Stimulated activated CD4-positive, alpha-beta T cell treated with anti-CD3 and anti-CD28 coated beads, Interleukin-4, amount 100 ng/mL, for 24 hours (primary cell): ENCODE measurements around the gene OR52E8.
A peak's percentile ranks its signal among the peaks of the same experiment; 100 is the strongest.

Experiments used
- DNase-seq: peaks from one replicate; pipeline ENCODE4 v3.0.0-alpha.2; 2020

Gene OR52E8

DNA sequence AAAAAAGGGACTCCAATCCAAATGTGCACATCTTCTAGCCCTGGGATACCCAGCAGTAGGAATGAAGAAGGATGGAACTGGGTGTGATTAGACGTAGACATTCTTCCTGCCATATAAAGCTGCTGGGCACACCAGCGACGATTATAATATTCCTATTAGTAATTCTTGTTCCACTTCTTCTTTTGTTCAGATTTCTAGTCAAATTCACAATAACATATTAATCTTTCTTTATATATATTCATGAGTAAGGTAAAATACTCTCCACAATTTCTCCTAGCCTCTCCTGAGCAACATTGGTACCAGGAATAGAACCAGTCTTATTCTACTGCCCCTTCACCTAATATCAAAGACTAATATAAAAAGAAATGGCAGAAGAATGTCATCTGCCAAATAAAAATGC, at the start of gene OR52E8:
Gene OR52E8 (minus strand): TSS at position 101 of the 400 bp plus-strand sequence. CDS start 0 bp downstream, at position 101.
- DNase-seq, result no peak

DNA sequence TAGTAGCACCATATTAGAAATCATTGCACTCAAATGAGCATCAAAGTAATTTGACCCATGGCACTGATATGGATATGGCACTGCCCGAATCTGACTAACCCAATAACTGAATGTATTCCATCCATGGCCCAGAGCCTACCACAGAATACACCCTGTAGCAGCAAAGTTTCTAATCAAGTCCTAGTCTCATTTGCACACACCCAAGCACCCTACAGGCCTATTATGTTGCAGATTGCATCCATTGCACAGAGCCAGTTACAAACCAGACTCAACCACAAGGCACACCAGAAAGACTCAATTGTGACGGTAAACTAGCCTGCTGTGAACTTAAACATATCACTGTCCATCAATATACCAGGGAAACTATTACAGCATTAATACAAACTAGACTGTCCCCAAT, 42.0 kb upstream of the OR52E8 start:
- DNase-seq, result no peak

DNA sequence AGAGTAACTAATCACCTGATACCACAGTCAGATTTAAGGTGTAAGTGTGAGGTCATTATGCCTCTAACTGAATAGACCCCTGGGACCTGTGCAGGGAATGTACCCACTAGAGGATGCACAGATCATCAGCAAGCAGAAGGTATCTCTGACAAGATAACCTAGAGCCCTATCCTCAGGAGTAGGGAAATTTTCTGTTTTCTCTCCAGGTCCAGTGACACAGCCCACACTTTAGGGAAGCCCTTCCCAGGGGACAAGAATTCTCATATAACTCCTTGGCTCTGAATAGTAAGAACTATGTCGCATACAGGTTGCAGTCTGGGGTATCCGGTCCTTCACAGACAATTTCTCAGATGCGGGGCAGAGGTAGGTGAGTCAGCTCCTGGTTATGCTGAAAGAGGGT, 35.4 kb upstream of the OR52E8 start, which contains the start of gene OR52E5:
Gene OR52E5 (plus strand): TSS at position 301 of the 400 bp plus-strand sequence. CDS start 7,569 bp downstream, outside the sequence.
- DNase-seq, result no peak

DNA sequence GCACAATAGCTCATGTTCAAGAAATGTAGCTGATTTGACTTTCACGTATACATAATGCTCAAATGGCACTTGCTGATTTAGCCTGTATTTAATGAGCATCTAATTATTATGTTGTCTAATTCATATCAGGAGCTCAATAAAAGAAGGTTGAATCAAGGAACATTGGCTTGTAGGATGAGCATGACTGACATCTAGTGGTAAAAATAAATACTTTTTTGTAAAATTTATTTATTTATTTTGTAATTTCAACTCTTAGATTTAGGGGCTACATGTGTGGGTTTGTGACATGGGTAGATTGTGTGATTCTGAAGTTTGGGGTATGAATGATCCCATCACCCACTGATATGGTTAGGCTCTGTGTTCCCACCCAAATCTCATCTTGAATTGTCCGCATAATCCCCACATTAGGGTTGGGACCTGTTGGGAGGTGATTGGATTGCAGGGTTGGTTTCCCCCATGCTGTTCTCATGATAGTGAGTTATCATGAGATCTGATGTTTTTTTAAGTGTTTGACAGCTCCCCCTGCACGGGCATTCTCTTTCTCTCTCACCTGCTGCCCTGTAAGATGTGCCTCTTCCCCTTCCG, 33.8 kb upstream of the OR52E8 start:
- no peak for DNase-seq

DNA sequence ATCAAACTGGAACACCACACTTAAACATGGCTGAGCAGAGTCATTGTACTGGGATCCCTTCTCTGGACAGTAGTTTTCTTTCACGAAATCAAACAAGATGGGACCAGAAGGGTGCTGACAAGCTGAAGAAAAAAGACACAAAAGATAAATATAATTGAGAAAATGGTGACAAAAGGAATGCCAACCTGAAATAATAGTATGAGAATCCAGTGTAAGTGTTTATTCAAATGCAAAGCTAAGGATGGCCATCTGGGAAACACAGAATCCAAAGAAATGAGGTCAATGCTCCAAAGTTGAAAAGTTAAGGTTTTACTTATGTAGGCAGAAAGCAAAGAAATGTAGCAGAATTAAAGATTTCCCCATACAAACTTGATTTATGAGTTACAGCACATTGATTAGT, 30.2 kb upstream of the OR52E8 start:
- no peak for DNase-seq

DNA sequence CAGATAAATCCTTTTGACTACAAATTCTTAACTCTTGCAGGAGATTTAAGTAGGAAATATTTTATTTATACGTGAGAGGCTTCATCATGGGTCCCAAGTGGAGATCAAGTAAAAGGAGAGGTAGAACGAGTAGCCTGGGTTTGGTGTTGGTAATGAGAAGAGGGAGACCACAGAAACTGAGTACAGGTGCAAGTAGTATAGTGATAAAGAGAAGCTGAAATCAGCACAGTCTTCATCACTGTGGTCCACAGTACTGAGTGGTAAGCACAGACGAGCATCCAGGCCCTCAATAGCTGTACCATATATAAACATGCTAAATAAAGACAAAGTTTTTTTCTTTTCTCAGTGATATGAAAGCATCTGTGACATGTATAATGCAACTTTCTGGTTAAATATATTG, 29.7 kb upstream of the OR52E8 start:
- no peak for DNase-seq

DNA sequence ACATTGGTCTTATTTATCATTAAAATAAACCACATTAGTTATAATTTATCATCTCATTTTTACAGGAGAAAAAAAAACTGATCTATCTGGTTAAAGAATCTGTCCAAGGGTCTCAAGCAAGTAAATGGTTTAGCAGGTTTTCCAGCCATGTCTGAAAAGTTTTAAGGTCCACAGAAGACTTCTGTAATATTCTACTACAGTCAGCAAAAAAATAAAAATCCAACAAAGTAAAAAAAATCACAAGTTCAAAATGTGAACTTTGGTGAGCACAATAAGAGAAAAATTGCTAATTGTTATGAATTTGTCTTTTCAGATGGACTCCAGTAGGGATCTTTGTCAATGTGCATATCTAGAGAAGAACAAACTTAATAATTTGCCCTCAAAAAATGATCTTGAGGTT, 24.3 kb upstream of the OR52E8 start:
- no peak for DNase-seq

DNA sequence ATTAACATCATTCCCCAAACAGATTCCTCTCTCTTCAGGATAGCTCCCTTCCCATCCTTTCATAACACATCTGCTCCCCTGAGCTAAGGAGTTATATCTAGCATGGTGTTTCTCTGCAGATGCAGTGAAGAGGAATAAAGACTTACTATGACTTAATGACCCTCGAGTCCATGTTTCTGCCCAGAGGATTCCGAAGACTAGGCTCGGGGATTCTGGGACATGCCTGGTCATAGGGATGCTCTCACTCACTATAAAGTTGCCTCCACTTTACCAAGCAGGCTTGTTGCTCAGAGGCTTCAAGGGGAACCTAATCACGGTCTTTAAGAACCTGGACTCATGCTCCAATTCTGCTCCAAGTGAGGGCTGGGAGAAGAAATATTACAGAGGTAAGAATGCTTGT, 22.8 kb upstream of the OR52E8 start, which contains the start of gene OR52E4:
Gene OR52E4 (plus strand): TSS at position 301 of the 400 bp plus-strand sequence. CDS start 3,664 bp downstream, outside the sequence.
- DNase-seq, result no peak

DNA sequence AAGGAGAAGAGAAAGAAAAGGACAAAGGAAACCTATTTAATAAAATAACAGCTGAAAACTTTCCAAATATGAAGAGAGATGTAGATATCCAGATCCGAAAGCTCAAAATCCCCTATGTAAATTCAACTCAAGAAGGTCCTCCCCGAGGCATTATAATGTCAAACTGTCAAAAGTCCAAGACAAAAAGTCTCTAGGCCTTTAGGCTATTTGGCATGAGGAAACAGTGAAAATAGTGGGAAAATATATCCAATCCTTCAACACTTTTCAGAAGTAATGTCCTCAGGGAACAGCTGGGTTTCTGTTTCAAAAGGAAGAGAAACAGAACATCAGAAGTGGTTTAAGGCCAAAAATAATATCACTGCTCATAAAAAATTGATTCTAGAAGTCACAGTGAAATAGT, 21.1 kb upstream of the OR52E8 start:
- no peak for DNase-seq

DNA sequence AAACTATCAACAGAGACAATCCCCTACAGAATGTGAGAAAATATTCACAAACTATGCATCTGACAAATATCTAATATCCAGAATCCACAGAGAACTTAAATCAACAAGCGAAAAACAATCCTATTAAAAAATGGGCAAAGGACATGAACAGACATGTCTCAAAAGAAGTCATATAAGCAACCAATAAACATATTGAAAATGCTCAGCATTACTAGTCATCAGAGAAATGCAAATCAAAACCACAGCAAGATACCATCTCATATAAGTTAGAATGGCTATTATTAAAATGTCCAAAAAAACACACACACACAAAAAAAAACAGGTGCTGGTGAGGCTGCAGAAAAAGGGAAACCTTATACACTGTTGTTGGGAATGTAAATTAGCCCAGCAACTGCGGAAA, 8.3 kb upstream of the OR52E8 start:
- no peak for DNase-seq

DNA sequence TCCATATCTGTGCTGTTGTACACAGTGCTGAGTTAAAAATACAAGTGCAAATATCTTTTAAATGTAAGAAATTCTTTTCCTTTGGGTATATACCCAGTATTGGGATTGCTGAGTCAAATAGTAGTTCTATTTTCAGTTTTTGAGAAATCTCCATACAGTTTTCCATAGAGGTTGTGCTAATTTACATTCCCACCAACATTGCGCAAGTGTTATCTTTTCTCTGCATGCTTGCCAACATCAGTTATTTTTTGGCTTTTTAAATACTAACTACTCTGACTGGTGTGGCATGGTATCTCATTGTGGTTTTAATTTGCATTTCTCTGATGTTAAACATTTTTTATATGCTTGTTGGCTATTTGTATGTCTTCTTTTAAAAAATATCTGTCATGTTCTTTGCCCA, 6.5 kb downstream of the OR52E8 start:
- DNase-seq, result no peak

DNA sequence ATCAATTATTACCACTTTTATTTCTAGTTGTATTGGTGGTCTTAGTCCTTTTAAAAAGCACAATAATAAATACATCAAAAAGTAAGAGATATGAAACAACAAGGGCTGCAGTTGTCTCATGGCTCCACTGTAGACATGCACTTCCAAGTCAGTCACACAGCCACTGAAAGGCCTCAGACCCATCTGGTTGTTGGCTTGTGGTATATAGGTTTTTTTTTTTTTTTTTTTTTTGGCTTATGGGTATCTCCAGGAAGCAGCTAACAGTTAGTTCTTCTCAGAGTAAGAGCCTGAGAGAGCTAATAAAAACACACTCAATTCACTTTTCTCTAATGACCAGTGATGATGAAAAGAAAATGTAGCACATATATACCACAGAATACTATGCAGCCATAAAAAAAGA, 9.8 kb downstream of the OR52E8 start:
- no peak for DNase-seq

DNA sequence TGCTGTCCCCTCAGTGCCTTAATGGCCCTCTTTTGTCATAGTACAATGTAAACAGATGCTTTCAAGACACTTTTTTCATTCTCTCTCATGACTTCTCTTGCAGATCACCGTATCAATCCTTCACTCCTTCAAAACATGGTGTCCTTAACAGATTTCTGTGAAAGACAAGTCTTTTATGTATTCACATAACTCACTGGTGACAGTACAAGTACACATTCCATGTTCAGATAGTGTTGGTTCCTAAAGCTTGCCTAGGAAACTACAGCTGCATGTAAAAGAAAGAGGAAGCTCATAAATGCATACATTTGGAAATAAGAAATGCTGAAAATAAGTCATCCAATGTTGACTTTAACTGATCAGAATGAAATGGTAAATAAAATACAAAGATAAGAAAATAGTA, 10.8 kb downstream of the OR52E8 start:
- no peak for DNase-seq

DNA sequence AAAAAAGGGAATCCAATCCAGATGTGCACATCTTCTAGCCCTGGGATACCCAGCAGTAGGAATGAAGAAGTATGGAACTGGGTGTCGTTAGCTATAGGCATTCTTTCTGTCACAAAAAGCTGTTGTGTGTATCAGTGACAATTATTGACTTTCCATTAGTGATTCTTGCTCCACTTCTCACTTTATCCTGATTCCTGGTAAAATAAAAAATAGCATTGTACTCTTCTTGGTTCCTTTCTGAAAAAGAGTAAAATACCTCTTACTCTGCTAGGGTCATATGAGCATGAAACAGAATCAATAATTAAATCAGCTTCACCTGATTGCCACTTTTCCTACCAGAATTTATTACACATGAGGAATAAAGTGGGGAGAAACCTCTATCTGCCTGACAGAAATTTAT, 15.7 kb downstream of the OR52E8 start, which contains the start of gene OR52E6:
Gene OR52E6 (minus strand): TSS at position 101 of the 400 bp plus-strand sequence. CDS start 0 bp downstream, at position 101.
- DNase-seq, result no peak

DNA sequence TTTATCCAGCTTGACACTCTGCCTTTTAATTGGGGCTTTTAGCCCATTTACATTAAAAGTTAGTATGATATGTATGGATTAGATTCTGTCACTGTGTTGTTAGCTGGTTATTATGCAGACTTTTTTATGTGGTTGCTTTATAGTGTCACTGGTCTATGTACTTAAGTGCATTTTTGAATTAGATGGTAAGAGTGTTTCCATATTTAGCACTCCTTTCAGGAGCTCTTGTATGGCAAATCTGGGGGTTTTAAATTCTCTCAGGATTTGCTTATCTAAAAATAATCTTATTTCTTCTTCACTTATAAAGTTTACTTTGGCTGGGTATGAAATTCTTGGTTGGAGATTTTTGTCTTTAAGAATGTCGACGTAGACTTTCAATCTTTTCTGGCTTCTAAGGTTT, 19.8 kb downstream of the OR52E8 start:
- no peak for DNase-seq

DNA sequence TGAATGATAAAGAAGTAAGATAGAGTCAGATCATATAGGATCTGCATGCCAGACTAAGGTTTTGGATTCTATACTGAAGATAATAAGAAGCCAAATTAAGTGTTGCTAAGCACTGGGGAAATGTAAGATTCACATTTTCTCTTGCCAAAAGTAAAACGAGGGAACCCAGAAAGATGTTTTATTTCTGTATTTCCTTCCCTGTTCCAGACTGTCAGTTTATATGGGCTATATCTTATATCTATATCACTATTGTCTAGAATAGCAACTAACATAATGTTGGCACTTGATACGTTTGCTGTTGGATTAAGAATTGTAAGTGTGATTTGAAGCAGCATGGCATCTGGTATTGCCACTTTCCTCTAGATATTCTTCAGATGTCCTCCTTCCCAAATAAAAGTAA, 24.0 kb downstream of the OR52E8 start:
- DNase-seq, result no peak

DNA sequence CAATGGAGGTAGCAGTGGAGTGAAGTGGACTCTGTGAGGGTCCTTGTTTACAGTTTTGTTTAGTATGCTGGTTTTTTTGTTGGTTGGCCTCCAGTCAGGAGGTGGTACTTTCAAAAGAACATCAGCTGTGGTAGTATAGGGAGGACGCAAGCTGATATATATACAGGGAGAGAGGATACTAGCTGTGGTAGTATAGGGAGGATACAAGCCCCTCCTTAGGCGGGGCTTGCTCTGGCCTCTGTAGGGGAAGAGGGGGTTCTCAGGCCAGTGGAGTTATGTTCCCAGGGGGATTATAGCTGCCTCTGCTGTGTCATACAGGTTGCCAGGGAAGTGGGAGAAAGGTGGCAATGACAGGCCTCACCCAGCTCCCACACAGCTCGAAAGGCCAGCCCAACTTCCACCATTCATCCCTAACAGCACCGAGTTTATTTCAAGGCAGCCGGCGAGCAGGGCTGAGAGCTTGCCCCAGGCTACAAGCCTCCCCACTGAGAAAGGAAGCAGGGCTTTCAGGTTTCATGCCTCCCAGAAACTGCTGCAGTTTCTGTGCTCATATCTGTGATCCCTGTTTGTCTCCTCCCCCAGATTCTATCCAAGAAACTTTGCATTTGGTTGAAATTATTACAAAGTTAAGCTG, 26.2 kb downstream of the OR52E8 start:
- DNase-seq, result no peak

DNA sequence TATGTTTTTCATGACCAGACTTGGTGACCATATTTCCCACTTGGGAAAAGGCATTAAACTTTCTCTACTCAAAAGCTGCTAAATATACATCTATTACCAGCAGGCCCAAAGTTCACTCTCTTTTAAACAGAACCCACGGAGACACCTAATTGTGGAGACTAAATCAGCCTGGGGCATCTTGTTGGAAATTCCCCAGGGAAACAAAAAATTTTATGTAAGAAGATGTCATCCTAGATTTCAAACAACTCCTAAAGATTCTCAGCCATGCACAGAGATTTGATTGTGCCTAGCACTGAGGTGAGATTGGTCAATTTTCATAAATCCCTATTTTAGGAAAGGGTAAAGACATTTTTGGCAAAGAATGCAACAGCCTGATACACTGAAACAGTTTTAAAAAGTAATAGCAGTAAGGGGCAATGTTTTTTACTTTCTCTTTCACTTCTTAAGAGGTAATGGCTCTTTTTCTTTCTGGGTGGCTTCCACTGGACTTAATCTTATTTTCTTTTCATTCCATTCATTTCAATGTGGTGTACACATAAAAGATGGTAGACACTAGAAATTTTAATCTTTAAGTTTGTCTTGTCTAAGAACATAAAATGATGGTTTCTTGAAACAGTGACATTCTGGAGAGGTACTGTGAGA, 39.1 kb downstream of the OR52E8 start:
- DNase-seq, result no peak

DNA sequence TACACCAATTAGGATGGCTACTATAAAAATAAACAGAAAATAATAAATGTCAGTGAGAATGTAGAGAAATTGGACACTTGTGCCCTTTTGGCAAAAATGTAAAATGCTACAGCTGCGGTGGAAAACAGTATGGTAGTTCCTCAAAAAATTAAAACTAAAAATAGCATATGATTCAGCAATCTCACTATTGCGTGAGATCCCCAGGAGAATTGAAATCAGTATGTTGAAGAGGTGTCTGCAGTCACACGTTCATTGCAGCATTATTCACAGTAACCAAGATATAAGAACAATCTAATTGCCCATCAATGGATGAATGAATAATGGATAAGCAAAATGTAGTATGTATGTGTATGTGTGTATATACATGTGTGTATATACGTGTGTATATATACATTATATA, 42.0 kb downstream of the OR52E8 start:
- no peak for DNase-seq

DNA sequence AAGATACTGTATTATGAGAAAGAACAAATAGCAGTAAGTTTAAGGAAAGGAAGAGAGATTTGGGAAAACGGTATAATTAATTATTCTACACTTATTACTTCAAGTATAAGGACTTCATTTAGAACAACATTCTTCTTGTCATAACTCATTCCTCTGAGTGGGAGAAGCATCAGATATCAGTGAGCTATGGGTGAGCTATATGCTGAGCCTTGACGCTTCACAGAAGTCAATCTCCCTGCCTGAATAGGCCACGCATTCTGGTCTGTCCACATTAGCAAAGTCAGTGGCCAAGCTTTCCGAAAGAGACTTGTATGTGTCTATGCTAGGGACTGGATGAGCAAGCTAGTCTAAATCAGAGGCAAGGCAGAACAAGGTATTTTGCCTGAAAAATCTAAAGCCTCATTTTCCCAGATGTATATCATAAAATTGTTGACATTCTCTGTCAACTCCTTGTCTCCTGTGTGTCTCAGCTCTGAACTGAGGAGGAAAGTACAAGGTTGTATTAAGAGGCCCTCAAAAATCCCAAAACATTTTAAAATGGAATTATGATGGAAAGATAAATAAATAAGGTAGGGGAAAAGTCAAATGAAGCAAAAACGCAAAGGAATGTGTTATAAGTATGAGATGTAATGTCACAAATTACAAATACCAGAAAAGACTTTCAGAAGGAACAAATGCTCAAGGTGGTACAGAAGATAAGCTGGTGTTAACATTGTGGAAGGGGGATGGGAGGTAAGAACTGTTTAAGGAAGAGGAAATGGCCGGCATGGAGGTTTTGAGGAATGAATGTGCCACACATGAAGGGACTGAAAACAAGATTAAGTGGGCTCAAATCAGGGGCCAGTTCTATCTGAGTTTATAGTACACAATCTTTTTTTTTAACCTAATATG, 47.3 kb downstream of the OR52E8 start:
- DNase-seq, result no peak

DNA sequence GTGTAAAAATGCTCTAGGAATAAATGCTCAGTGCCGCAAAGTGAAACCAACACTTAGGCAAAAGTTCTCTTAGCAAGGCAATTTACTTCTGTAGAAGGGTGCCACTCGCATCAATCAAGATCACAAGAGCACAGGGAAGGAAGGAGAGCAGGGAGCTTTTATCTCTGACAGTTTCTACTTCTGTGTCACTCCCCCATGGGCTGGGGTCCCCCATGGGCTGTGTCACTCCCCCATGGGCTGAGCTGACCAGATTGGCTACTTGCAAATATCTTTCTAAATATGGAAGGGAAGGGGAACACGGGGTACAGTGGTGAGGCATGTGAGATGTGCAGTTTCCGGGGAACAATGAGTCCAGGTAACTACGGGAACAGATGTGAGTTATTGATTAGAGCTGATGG, 48.4 kb downstream of the OR52E8 start:
- DNase-seq, result no peak

DNA sequence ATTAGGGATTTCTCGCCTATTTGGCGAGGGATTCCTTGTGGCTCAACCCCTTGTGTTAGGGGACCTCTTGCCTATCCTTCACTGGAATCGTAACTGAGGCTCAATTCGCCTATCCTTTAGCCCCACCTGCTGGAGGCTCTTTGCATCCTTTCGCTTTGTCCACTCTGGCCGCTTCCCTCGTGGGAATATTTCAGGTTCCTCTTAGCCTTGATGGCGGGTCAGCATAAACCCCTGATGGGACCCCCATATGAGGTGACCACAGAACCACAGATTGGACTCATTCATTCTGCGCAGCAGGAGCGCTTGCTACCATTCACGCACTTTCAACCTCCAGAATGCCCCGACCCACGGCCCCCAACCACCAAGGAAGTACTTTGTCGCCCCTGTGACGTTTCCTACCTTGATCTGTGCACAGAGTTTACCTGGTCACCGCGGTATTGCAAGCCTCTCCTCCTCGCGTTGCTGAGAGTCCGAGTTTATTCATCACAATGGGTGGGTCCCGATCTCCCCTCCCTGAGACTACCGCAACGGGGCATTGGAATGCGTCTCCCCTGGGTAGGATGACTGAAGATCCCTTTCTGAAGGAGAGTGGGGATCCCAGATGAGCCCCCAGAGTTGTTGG, 48.9 kb downstream of the OR52E8 start, which contains the start of gene OR52N2:
Gene OR52N2 (plus strand): TSS at position 425 of the 622 bp plus-strand sequence. CDS start 11,412 bp downstream, outside the sequence.
- DNase-seq, result peak; percentile 75

DNA sequence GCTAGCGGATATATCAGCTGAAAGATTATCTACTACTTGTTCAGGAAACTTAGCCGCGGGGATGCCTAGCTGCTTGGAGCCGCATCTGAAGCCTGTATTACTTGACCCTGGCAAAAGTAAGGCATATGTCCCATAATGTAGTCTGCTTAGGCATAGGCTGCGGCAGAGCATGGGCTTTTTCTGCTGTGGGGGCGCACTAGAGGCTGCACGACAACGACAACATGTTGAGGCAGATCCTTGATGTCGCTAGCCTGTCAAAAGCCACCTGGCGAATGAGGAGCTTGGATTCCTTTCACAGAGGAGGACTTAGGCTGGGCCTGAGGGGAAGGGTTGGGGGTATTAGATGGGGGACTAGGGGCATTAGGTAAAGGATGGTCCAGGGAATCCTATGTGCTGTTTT, 49.9 kb downstream of the OR52E8 start:
- no peak for DNase-seq
